Aortic smooth muscle cell (primary cell): ENCODE measurements around the gene ALOX12B. TPM values are rescaled to one million over a fixed set of nuclear protein-coding genes. Genes with fewer than 3 reads are reported as not detected.

ENCODE experiments used
- total RNA-seq: library from RNA; depleted of rRNA; stranded (reverse); fragments of >200 nt; gene quantifications from 2 replicates; pipeline ENCODE4 v1.2.3, GENCODE V29; 2014

The ALOX12B gene
- not detected in 2 replicates for total RNA-seq

DNA sequence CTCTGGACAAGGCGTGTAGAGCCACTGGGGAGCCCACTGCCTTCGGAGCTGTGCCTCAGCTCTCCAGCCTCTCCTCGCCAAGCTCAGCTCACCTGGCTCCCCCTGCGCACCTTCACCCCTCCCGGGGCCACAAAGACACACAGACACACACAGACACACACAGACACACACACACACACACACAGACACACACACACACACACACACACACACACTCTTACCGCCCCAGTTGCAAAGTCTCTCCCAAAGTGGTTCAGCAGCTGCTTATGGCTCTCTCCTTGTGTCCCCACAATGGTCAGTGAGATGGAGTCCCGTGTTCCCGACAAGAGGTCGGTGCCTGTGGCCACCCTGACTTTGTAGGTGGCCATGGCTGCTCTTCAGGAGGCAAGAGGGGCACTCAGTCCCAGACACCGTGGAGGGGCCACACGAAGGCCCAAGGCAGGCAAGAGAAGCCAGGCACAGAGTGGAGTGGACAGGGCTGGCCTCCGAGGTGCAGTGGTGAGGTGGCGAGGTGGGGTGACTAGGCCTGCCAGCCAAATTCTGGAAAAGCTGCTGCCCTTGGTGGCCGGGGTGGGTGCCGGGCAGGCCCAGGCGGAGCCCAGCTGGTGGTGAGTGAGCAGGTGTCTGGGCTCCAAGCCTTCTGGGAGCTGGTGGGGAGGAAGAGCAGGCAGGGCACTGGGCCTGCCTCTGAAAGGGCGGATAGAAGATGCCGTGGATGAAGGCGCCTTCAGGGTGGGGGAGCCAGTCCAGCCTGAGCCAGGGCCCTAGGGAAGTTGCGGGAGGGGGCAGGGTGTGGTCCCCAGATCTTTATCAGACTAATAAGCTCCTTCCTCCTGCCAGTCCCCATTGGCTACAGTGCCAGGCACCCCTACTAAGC, at the start of gene ALOX12B:
Gene ALOX12B, minus strand, starts transcription at position 642 of the 877 bp plus-strand sequence. Its CDS starts 274 bp downstream, at position 368.

DNA sequence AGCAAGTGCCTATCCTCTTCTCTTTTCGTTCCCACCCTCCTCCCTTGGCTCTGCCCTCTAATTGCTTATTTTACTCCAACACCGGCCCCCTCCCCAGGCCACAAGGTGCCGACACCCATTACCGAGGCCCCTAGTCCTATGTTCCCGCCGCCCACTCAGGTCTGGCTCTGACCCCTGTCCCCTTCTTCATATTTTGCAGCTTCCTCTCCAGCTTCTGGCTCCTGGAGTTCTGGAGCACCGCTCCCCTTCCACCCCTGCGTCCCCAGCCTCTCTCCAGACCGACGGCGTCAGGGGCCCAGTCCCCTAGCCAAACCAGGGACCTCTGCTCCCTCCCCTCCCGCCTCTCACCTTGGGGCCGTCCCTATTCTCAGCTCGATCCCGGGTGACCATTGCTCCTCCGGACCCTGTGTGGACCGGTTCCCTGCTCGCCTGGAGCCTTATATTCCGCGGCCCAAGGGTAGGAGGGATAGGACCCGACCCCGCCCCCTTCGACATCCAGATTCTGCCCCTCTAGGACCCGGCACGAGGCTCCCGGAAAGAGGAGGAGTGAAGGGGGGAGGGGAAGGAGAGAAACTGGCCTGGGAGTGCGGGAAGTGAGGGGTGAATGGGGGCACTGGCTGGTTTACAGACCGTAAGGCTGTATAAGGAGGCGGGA, 36.3 kb upstream of the ALOX12B start, which contains the start of gene HES7:
Gene HES7, minus strand, starts transcription at position 412 of the 655 bp plus-strand sequence. Its CDS starts 22 bp downstream, at position 390.

DNA sequence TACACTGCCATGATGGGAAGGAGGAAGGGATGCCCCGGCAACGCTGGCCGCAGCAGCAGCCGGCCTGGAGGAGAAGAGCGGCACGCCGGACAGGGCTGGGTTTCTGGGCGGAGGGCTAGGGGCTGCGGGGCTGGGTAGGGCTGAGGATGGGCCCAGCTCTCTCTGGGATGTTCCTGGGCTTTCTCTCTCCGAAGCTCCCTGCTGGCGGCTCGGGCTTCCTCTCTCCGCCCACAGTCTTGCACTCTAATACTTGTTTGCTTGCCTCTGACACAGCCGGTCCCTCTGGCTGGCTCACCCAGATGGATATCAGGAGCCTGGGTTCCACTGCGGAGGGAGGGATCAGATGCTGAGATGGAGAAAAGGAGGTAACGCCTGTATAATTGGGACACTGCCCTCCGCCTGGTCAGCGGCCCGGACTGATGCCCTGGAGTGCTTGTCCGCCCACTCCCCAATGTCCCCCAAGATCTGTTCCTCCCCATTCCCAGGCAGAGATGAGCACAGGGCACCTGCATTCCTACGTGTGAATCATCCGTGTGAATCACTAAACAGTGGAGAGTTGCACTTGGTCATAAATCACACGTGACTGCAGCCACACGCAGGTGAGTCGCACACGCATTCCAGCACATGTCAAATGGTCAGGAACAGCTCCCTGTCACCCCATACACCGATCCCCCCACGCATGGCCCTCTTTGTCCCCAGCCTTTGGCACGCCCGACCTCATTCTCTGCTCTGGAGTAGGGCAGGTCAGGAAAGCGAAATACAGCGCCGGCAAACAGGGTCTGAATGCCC, 30.7 kb upstream of the ALOX12B start, which contains the start of gene ALOXE3:
Gene ALOXE3, minus strand, starts transcription at position 535 of the 789 bp plus-strand sequence. Its CDS starts 524 bp downstream, at position 11.

DNA sequence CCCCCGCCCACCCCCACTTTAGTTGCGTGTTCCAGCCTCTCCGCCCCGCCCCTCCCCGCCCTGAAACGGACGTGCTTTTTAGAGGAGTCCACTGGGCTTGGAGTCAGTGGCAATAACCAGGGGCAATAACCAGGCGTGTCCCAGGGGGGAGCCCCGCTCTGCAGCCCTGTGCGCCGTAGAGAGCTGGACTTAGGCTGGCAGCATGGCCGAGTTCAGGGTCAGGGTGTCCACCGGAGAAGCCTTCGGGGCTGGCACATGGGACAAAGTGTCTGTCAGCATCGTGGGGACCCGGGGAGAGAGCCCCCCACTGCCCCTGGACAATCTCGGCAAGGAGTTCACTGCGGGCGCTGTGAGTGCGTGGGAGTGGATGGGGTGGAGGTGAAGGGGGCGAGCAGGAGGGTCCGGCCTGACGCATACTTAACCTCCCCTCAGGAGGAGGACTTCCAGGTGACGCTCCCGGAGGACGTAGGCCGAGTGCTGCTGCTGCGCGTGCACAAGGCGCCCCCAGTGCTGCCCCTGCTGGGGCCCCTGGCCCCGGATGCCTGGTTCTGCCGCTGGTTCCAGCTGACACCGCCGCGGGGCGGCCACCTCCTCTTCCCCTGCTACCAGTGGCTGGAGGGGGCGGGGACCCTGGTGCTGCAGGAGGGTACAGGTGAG, 48.4 kb downstream of the ALOX12B start, which contains the start of gene ALOX15B:
Gene ALOX15B, plus strand, starts transcription at position 106 of the 657 bp plus-strand sequence. Its CDS starts 97 bp downstream, at position 203.

Other genes with a start within 250 kb of the ALOX12B start
- gene TMEM88, start 232.7 kb downstream of the ALOX12B start, total RNA-seq: 0.37 and 0.40 TPM in 2 replicates
- gene NAA38, start 230.2 kb downstream of the ALOX12B start, total RNA-seq: 92.8 and 145 TPM in 2 replicates
- gene CYB5D1, start 229.7 kb downstream of the ALOX12B start, total RNA-seq: 9.4 and 9.9 TPM in 2 replicates
- gene CHD3, start 198.9 kb downstream of the ALOX12B start, total RNA-seq: 135 and 146 TPM in 2 replicates
- 0.87 and 3.7 TPM in 2 replicates for gene RNF227, start 171.4 kb downstream of the ALOX12B start, total RNA-seq
- gene KCNAB3, start 157.9 kb downstream of the ALOX12B start, total RNA-seq: 0.13 and 0.25 TPM in 2 replicates
- 51.5 and 60.6 TPM in 2 replicates for gene TRAPPC1, start 155.8 kb downstream of the ALOX12B start, total RNA-seq
- 21.5 and 30.1 TPM in 2 replicates for gene CNTROB, start 155.5 kb downstream of the ALOX12B start, total RNA-seq
- not detected in 2 replicates for gene GUCY2D, start 85.1 kb downstream of the ALOX12B start, total RNA-seq
- not detected in 2 replicates for gene ALOX15B, start 48.7 kb downstream of the ALOX12B start, total RNA-seq
- not detected in 2 replicates for gene ALOXE3, start 30.8 kb upstream of the ALOX12B start, total RNA-seq
- gene HES7, start 36.4 kb upstream of the ALOX12B start, total RNA-seq: 0.12 TPM in 1 of 2 replicates, not detected in the other
- gene PER1, start 64.7 kb upstream of the ALOX12B start, total RNA-seq: 9.4 and 10.9 TPM in 2 replicates
- 7.1 and 10.4 TPM in 2 replicates for gene VAMP2, start 75.2 kb upstream of the ALOX12B start, total RNA-seq
- 27.4 and 35.0 TPM in 2 replicates for gene TMEM107, start 88.7 kb upstream of the ALOX12B start, total RNA-seq
- gene BORCS6, start 102.5 kb upstream of the ALOX12B start, total RNA-seq: 6.1 and 7.4 TPM in 2 replicates
- gene AURKB, start 122.9 kb upstream of the ALOX12B start, total RNA-seq: 9.6 and 18.8 TPM in 2 replicates
- 4.5 and 5.0 TPM in 2 replicates for gene CTC1, start 160.3 kb upstream of the ALOX12B start, total RNA-seq
- gene PFAS, start 161.6 kb upstream of the ALOX12B start, total RNA-seq: 10.3 and 14.8 TPM in 2 replicates
- 6.5 and 9.2 TPM in 2 replicates for gene RANGRF, start 201.0 kb upstream of the ALOX12B start, total RNA-seq
- 0.62 and 0.92 TPM in 2 replicates for gene SLC25A35, start 207.7 kb upstream of the ALOX12B start, total RNA-seq
- gene ARHGEF15, start 222.5 kb upstream of the ALOX12B start, total RNA-seq: 0.79 and 2.1 TPM in 2 replicates